DOHH2 (cell line): ENCODE measurements around the gene TNK2.
"Not testable (repeated sequence)": the region's sequence is repeated elsewhere in the genome, so short reads cannot be mapped to it uniquely, and the experiment has no call there.

Experiments used
- H3F3A ChIP-seq: fragments of 200-600 bp; sonication (generic), shearing (Covaris generic); 2 replicates; pipeline ENCODE4 v1.6.0; 2016; ENCODE audit warnings: antibody characterized with exemption, mild to moderate bottlenecking; ENCODE audit not compliant: control insufficient read depth, insufficient read depth
- H3K27ac ChIP-seq: fragments of 200-600 bp; sonication (generic); 2 replicates; pipeline ENCODE4 v1.5.1; 2014; ENCODE audit warnings: low read depth, mild to moderate bottlenecking, low read length, moderate library complexity
- H3K27me3 ChIP-seq: fragments of 200-600 bp; sonication (generic); 2 replicates; pipeline ENCODE4 v1.6.1; 2014; ENCODE audit warnings: mild to moderate bottlenecking, low read length, mixed read lengths; ENCODE audit not compliant: control insufficient read depth
- H3K36me3 ChIP-seq: fragments of 200-600 bp; sonication (generic); 2 replicates; pipeline ENCODE4 v1.6.1; 2014; ENCODE audit warnings: mild to moderate bottlenecking, low read length, moderate library complexity, mixed read lengths; ENCODE audit not compliant: control insufficient read depth
- H3K4me1 ChIP-seq: fragments of 200-600 bp; sonication (generic); 2 replicates; pipeline ENCODE4 v1.6.1; 2014; ENCODE audit warnings: mild to moderate bottlenecking, low read length, mixed read lengths; ENCODE audit not compliant: control insufficient read depth
- H3K4me2 ChIP-seq: fragments of 200-600 bp; sonication (generic); 2 replicates; pipeline ENCODE4 v1.6.0; 2014; ENCODE audit warnings: mild to moderate bottlenecking, low read length, moderate library complexity
- H3K4me3 ChIP-seq: fragments of 200-600 bp; sonication (generic); 2 replicates; pipeline ENCODE4 v1.5.1; 2014; ENCODE audit warnings: mild to moderate bottlenecking, low read length, mixed read lengths
- H3K79me2 ChIP-seq: fragments of 200-600 bp; sonication (generic); 2 replicates; pipeline ENCODE4 v1.6.1; 2014; ENCODE audit warnings: mild to moderate bottlenecking, low read length, mixed read lengths; ENCODE audit not compliant: control insufficient read depth
- H3K9me2 ChIP-seq: fragments of 200-600 bp; sonication (generic); replicated peaks from 2 replicates; pipeline ENCODE4 v1.6.1; 2014; ENCODE audit warnings: mild to moderate bottlenecking, low read length, mixed read lengths; ENCODE audit not compliant: control insufficient read depth
- H3K9me3 ChIP-seq: fragments of 200-600 bp; sonication (generic); 2 replicates; pipeline ENCODE4 v1.6.1; 2014; ENCODE audit warnings: antibody characterized with exemption, low read length, mixed read lengths; ENCODE audit not compliant: control insufficient read depth, insufficient read depth
- H4K20me1 ChIP-seq: fragments of 200-600 bp; sonication (generic); 2 replicates; pipeline ENCODE4 v1.6.0; 2014; ENCODE audit warnings: low read depth, mild to moderate bottlenecking, antibody characterized with exemption, low read length, moderate library complexity; ENCODE audit not compliant: control insufficient read depth, insufficient read depth
- CTCF ChIP-seq: fragments of 200-600 bp; sonication (generic); IDR thresholded peaks from one replicate; pipeline ENCODE4 v1.5.1; 2014; ENCODE audit warnings: antibody characterized with exemption, mild to moderate bottlenecking, low read depth, low read length; ENCODE audit not compliant: poor library complexity, severe bottlenecking
- EZH2phosphoT487 ChIP-seq: fragments of 200-600 bp; sonication (generic); IDR thresholded peaks from 2 replicates; pipeline ENCODE4 v1.6.1; 2017; ENCODE audit warnings: borderline replicate concordance, mild to moderate bottlenecking, antibody characterized with exemption, low read length, moderate library complexity, mixed read lengths

The TNK2 gene

GRCh38 chr3:195873281-195873887 is 35.0 kb downstream of the TNK2 start:
- H3K27ac ChIP-seq, result no peak overlapping the region
- no peak overlapping the region for H3K4me3 ChIP-seq
- TF ChIP-seq EZH2phosphoT487 (no peak), CTCF (no peak)
- H3K4me1 ChIP-seq, result no peaks in the 10 kb centered on the region
- no peaks in the 10 kb centered on the region for H3K79me2 ChIP-seq
- no peaks in the 10 kb centered on the region for H3F3A ChIP-seq
- no peaks in the 10 kb centered on the region for H3K9me2 ChIP-seq
- no peaks in the 10 kb centered on the region for H4K20me1 ChIP-seq
- no peak overlapping the region for H3K4me2 ChIP-seq
- H3K9me3 ChIP-seq, result no peaks in the 10 kb centered on the region
- H3K36me3 ChIP-seq, result no peaks in the 10 kb centered on the region
- no peaks in the 10 kb centered on the region for H3K27me3 ChIP-seq

DNA sequence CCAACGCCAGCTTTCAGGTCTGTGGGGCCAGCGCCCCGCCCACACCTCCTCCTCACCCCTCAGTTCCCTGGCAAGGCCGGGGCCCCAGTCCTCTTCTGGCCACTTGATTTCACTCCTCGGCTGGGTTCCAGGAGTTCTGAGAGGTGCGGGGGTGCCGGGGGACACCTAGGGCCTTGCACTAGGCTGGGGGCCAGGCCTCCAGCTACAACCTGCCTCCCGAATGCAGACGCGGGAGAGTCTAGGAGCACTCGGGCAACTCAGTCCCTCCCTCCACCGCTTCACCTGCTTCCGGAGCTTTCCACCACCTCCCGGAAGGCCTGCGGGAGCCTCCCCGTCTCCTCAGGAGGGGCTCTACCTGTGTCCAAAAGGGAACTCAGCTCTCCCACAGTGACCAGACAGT is 35.6 kb downstream of the TNK2 start:
- Histone ChIP-seq H3K4me1 (no peaks in the 10 kb centered on the region), H3K27me3 (no peaks in the 10 kb centered on the region), H3K4me2 (no peak overlapping the region), H3K27ac (no peak overlapping the region), H3F3A (no peaks in the 10 kb centered on the region), H3K4me3 (no peak overlapping the region), H3K9me3 (no peaks in the 10 kb centered on the region), H3K36me3 (no peaks in the 10 kb centered on the region), H3K9me2 (no peaks in the 10 kb centered on the region), H4K20me1 (no peaks in the 10 kb centered on the region), H3K79me2 (no peaks in the 10 kb centered on the region)
- no peak for TF ChIP-seq CTCF
- no peak for TF ChIP-seq EZH2phosphoT487

GRCh38 chr3:195872097-195872496 is 36.3 kb downstream of the TNK2 start:
- H4K20me1 ChIP-seq, result no peaks in the 10 kb centered on the region
- H3K4me3 ChIP-seq, result no peak overlapping the region
- H3K4me2 ChIP-seq, result no peak overlapping the region
- no peak overlapping the region for H3K27ac ChIP-seq
- H3K36me3 ChIP-seq, result no peaks in the 10 kb centered on the region
- no peaks in the 10 kb centered on the region for H3K9me2 ChIP-seq
- no peaks in the 10 kb centered on the region for H3K9me3 ChIP-seq
- H3K4me1 ChIP-seq, result no peaks in the 10 kb centered on the region
- no peak for TF ChIP-seq EZH2phosphoT487
- no peak for TF ChIP-seq CTCF
- no peaks in the 10 kb centered on the region for H3F3A ChIP-seq
- no peaks in the 10 kb centered on the region for H3K27me3 ChIP-seq
- no peaks in the 10 kb centered on the region for H3K79me2 ChIP-seq

DNA sequence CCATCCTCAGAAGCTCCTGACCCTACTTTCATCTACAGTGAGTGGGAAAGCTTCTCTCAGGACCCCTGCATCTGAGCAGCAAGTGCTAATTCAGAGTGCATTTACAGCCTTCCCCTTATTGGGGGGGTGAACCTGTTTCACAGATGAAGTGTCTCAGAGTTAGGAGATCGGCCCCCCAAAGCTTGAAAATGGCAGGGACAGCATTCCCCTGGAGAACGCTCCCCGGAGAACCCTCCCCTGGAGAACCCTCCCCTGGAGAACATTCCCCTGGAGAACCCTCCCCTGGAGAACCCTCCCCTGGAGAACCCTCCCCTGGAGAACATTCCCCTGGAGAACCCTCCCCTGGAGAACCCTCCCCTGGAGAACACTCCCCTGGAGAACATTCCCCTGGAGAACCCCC is 36.7 kb downstream of the TNK2 start:
- H3K27ac ChIP-seq, H3K4me3 ChIP-seq, H3K79me2 ChIP-seq, H3K4me2 ChIP-seq, H3K4me1 ChIP-seq, H4K20me1 ChIP-seq, H3K9me2 ChIP-seq, H3K9me3 ChIP-seq, H3F3A ChIP-seq, H3K36me3 ChIP-seq, H3K27me3 ChIP-seq: not testable (repeated sequence)
